ENCODE measurements around the gene SDK1.
"Not testable (repeated sequence)": the region's sequence is repeated elsewhere in the genome, so short reads cannot be mapped to it uniquely, and the experiment has no call there.

The SDK1 gene

DNA sequence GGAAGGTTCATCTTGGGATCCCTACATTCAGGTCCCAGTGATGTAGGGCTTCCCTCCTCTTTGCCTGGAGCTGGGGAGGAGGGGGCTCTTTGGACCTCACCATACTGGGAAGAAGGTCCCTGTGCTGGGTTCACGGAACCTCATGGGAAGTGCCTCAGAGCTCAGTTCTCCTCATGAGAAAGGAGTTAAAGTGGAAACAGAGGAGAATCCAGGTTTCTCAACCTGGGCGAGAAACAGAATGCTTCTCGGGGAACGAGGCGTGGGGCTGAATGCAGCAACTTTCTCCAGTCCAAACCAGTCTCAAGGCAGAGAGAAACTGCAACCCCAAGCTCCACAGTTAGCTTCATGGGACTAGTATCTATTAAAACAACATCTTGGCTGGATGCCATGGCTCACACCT, 998.4 kb downstream of the SDK1 start:
- TF ChIP-seq, protein P1, sequence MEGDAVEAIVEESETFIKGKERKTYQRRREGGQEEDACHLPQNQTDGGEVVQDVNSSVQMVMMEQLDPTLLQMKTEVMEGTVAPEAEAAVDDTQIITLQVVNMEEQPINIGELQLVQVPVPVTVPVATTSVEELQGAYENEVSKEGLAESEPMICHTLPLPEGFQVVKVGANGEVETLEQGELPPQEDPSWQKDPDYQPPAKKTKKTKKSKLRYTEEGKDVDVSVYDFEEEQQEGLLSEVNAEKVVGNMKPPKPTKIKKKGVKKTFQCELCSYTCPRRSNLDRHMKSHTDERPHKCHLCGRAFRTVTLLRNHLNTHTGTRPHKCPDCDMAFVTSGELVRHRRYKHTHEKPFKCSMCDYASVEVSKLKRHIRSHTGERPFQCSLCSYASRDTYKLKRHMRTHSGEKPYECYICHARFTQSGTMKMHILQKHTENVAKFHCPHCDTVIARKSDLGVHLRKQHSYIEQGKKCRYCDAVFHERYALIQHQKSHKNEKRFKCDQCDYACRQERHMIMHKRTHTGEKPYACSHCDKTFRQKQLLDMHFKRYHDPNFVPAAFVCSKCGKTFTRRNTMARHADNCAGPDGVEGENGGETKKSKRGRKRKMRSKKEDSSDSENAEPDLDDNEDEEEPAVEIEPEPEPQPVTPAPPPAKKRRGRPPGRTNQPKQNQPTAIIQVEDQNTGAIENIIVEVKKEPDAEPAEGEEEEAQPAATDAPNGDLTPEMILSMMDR (IDR thresholded peaks at IDR 0.05; ENCODE audit: low read depth, low read length): no peak
- in situ Hi-C loops (cut with HindIII; ENCODE audit: low sequenced_read_pairs): no loop called here

DNA sequence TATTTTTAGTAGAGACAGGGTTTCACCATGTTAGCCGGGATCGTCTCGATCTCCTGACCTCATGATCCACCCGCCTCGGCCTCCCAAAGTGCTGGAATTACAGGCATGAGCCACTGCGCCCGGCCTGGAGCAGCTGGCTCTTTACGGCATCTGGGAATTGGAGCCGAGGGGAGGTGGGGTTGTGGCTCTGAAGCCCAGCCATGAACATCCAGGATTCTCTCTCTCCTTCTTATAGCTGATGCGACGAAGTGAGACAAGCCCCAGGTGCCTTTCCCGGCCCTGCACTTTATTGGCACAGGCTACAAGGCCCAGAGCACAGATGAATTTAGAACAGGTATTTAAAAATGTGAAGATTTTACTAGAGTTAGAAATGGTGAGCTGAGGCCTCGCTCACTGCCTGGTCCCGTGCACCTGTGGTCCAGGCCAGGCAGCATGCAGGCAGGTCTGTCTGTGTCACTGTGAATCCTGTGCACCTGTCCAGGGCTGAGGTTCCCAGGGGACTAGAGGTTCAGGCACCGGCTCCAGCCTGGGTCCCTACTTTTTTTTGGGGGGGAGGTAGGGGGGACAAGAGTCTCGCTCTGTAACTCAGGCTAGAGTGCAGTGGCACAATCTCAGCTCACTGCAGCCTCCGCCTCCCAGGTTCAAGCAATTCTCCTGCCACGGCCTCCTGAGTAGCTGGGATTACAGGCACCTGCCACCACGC, 1001.3 kb downstream of the SDK1 start:
- TF ChIP-seq, protein P1 (IDR thresholded peaks at IDR 0.05; ENCODE audit: low read depth, low read length): no peak
- in situ Hi-C loops (cut with HindIII; ENCODE audit: low sequenced_read_pairs): no loop called here
- no peak overlapping the region for H3K4me3 ChIP-seq (ENCODE audit: low read depth, low read length)
- no peak for DNase-seq (ENCODE audit: low read depth, low spot score)

More for the DNA sequence above, 998.4 kb downstream of the SDK1 start:
- no peak overlapping the region for H3K4me3 ChIP-seq (ENCODE audit: low read depth, low read length)
- DNase-seq (ENCODE audit: low read depth, low spot score): no peak

DNA sequence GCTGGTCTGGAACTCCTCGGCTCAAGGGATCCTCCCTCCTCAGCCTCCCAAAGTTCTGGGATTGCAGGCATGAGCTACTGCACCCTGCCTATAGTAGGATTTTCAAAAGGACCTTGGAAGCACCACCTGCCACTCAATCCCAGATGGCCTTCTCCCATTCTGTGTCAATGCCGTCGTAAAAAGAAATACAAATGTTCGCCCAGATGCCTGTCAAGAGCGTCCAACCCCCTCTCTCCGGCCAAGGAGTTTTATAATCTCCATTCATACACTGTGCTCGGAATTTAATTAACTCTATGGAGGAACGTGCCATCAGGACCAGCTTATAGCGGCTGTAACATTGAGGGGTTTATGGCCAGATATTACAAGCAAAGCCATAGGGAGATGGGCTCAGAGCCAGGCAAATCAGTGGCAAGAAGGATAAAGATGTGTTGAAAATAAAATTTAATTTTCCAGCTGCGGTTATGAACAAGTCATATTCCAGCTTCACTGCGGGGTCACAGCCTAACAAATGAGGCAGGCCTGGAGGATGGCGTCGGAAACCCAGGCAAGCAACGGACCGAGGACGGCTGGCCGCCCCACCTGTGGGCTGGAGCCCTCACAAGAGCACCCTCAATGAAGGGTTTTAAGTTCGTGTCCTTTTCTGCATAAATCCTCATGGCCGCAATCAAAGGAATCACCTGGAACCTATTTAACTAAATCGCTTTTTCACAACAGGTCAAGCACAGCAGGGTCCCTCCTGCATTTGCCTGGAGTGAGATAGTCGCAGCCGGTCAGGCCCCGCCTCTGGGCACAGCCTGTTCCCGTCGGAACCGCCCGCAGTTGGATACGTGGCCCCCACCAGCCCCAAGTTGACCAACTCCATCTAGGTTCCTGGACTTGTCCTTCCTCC, 1006.5 kb downstream of the SDK1 start:
- TF ChIP-seq, protein P1 (IDR thresholded peaks at IDR 0.05; ENCODE audit: low read depth, low read length): no peak
- no peak overlapping the region for H3K4me3 ChIP-seq (ENCODE audit: low read depth, low read length)
- in situ Hi-C loops (cut with HindIII; ENCODE audit: low sequenced_read_pairs): no loop called here
- no peak for DNase-seq (ENCODE audit: low read depth, low spot score)

DNA sequence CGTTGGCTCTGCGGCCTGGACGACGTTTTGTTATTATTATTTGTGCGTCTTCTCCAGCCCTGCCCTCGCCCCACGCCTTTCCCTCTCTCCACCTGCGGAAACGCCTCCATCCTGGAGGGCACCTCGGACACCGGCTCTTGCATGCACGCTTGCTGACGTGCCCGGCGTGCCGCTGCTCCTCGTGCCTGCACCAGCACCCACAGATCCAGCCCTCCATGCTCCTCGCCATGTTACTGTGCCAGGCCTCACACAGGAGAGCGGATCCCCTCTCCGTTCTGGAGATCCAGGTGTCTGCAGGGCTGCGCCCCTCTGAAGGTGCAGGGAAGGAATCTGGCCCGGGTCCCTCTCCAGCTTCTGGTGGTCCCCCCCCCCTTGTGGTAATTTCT, 1007.1 kb downstream of the SDK1 start:
- in situ Hi-C loops (cut with HindIII; ENCODE audit: low sequenced_read_pairs): no loop called here
- DNase-seq (ENCODE audit: low read depth, low spot score): no peak
- no peak overlapping the region for H3K4me3 ChIP-seq (ENCODE audit: low read depth, low read length)
- TF ChIP-seq, protein P1 (IDR thresholded peaks at IDR 0.05; ENCODE audit: low read depth, low read length): no peak

- H3K4me3 ChIP-seq (ENCODE audit: low read depth, low read length); in situ Hi-C loops (cut with HindIII; ENCODE audit: low sequenced_read_pairs); DNase-seq (ENCODE audit: low read depth, low spot score): not testable (repeated sequence)
These were observed 1012.9 kb downstream of the SDK1 start for GRCh38 chr7:4313911-4314310.

DNA sequence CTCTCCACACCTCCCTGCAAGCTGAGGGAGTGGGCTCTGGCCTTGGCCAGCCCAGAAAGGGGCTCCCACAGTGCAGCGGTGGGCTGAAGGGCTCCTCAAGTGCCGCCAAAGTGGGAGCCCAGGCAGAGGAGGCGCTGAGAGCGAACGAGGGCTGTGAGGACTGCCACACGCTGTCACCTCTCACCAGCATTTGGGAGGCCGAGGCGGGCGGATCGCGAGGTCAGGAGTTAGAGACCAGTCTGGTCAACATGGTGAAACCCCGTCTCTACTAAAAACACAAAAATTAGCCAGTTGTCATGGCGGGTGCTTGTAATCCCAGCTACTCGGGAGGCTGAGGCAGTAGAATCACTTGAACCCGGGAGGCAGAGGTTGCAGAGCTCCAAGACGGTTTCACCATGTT, 1013.3 kb downstream of the SDK1 start:
- in situ Hi-C loops (cut with HindIII; ENCODE audit: low sequenced_read_pairs); H3K4me3 ChIP-seq (ENCODE audit: low read depth, low read length); DNase-seq (ENCODE audit: low read depth, low spot score): not testable (repeated sequence)

Measured in astrocyte of the spinal cord (primary cell).